Measurements from ENCODE around the gene TNFSF15.

DNA sequence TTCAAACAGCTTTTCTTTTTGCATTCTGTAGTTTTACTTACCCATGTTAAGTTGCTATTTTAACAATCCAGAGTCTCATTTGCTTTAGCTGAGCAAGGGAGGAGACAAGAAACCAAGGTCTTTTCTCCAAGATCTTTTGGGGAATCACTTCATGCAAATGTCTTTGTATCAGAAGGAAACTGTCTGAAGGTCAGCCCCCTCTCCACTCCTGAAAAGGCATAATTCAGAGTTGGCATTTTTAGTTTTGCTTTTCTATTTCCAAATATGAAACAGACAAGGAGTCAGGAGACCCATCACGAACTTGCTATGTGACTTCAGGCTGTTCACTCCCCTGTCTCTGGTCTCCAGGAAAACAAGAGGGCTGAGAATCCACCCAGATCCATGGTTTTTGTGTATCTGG lies 12.3 kb upstream of the TNFSF15 start:
- TF ChIP-seq EZH2phosphoT487 (IDR thresholded peaks at IDR 0.05; ENCODE audit: insufficient read depth, low read depth) (no peak), EZH2 (IDR thresholded peaks at IDR 0.05; ENCODE audit: insufficient read depth, poor library complexity, severe bottlenecking) (no peak)

Measured in GM23248 (cell line).